ENCODE data around the gene ZNF750. TPM values are rescaled to one million over a fixed set of nuclear protein-coding genes. Genes with fewer than 3 reads are reported as not detected.
A peak's percentile ranks its signal among the peaks of the same experiment; 100 is the strongest.

The ZNF750 gene
- polyA plus RNA-seq, 3 donors, result not detected

- 98% methylated on average over 5 of the region's 5 CpGs for WGBS (ENCODE audit: insufficient coverage)
- Histone ChIP-seq H3K9me3 (replicated peaks in 1 of 2; ENCODE audit: control insufficient read depth in 1 of 2, insufficient read depth in 1 of 2, low read length in 2 of 2) (peaks cover 4 to 12% of the 10 kb centered on the region in 2 donors), H3K4me3 (replicated peaks in 1 of 3; ENCODE audit: low read depth in 2 of 3, low read length in 3 of 3) (no peak overlapping the region), H2AFZ (ENCODE audit: insufficient read depth, low read depth, low read length, poor library complexity, severe bottlenecking) (no peak overlapping the region), H3K36me3 (replicated peaks in 1 of 2; ENCODE audit: control insufficient read depth in 1 of 2, insufficient read depth in 2 of 2, low read length in 2 of 2) (peaks cover 9 to 38% of the 10 kb centered on the region in 2 donors), H3K4me2 (replicated peaks; ENCODE audit: extremely low read depth, low read length, poor library complexity, severe bottlenecking) (no peak overlapping the region), H3K4me1 (ENCODE audit: control insufficient read depth in 1 of 2, insufficient read depth in 2 of 2, low read length in 2 of 2) (no peaks in the 10 kb centered on the region), H3K79me2 (ENCODE audit: insufficient read depth, low read length) (no peaks in the 10 kb centered on the region), H4K20me1 (ENCODE audit: insufficient read depth, low read length) (no peaks in the 10 kb centered on the region), H3K27me3 (ENCODE audit: control insufficient read depth in 2 of 2, insufficient read depth in 2 of 2, low read length in 2 of 2) (no peaks in the 10 kb centered on the region), H3K9ac (ENCODE audit: insufficient read depth, low read length, poor library complexity, severe bottlenecking) (no peak overlapping the region), H3K27ac (ENCODE audit: low read depth in 1 of 2, low read length in 2 of 2) (no peak overlapping the region)
- no peak overlapping the region for H3K27ac Mint-ChIP-seq
- H3K27me3 Mint-ChIP-seq (ENCODE audit: low read depth in 3 of 3), result peaks cover 0 to under 1% (median 0%) of the 10 kb centered on the region in 3 donors
- TF ChIP-seq CTCF (IDR thresholded peaks at IDR 0.05), result peak; percentile 22
- H3K4me1 Mint-ChIP-seq, result no peaks in the 10 kb centered on the region
- H3K9me3 Mint-ChIP-seq, result peaks cover 11 to 24% (median 16%) of the 10 kb centered on the region in 7 donors
- H3K36me3 Mint-ChIP-seq, result peaks cover 36 to 43% of the 10 kb centered on the region in 2 donors
- H3K4me3 Mint-ChIP-seq, result no peak overlapping the region
- no peak for DNase-seq
- intact Hi-C loops (cut with micrococcal nuclease), result no loop called here
Measured at GRCh38 chr17:82823004-82823403, 16.8 kb downstream of the ZNF750 start.

GRCh38 chr17:82822281-82822680, 17.5 kb downstream of the ZNF750 start:
- H3K9me3 ChIP-seq (replicated peaks in 1 of 2; ENCODE audit: control insufficient read depth in 1 of 2, insufficient read depth in 1 of 2, low read length in 2 of 2), result peaks cover 4 to 12% of the 10 kb centered on the region in 2 donors
- H3K4me1 ChIP-seq (ENCODE audit: control insufficient read depth in 1 of 2, insufficient read depth in 2 of 2, low read length in 2 of 2), result no peaks in the 10 kb centered on the region
- H3K9ac ChIP-seq (ENCODE audit: insufficient read depth, low read length, poor library complexity, severe bottlenecking), result no peak overlapping the region
- Mint-ChIP-seq H3K27me3 (ENCODE audit: low read depth in 3 of 3) (no peaks in the 10 kb centered on the region), H3K36me3 (peaks cover 32 to 44% of the 10 kb centered on the region in 2 donors), H3K4me1 (no peaks in the 10 kb centered on the region), H3K4me3 (no peak overlapping the region), H3K9me3 (peaks cover 11 to 24% (median 16%) of the 10 kb centered on the region in 7 donors), H3K27ac (no peak overlapping the region)
- H3K27ac ChIP-seq (ENCODE audit: low read depth in 1 of 2, low read length in 2 of 2), result no peak overlapping the region
- no peak for DNase-seq
- H3K79me2 ChIP-seq (ENCODE audit: insufficient read depth, low read length), result no peaks in the 10 kb centered on the region
- H3K4me2 ChIP-seq (replicated peaks; ENCODE audit: extremely low read depth, low read length, poor library complexity, severe bottlenecking), result no peak overlapping the region
- H2AFZ ChIP-seq (ENCODE audit: insufficient read depth, low read depth, low read length, poor library complexity, severe bottlenecking), result no peak overlapping the region
- intact Hi-C loops (cut with micrococcal nuclease), result no loop called here
- 93% methylated on average over 16 of the region's 16 CpGs for WGBS (ENCODE audit: insufficient coverage)
- H3K4me3 ChIP-seq (replicated peaks in 1 of 3; ENCODE audit: low read depth in 2 of 3, low read length in 3 of 3), result no peak overlapping the region
- no peaks in the 10 kb centered on the region for H3K27me3 ChIP-seq (ENCODE audit: control insufficient read depth in 2 of 2, insufficient read depth in 2 of 2, low read length in 2 of 2)
- no peaks in the 10 kb centered on the region for H4K20me1 ChIP-seq (ENCODE audit: insufficient read depth, low read length)
- H3K36me3 ChIP-seq (replicated peaks in 1 of 2; ENCODE audit: control insufficient read depth in 1 of 2, insufficient read depth in 2 of 2, low read length in 2 of 2), result peaks cover 6 to 36% of the 10 kb centered on the region in 2 donors
- no peak for TF ChIP-seq CTCF (IDR thresholded peaks at IDR 0.05)
